GM12875 (cell line): ENCODE measurements around the gene CTNS.

Experiments used
- H3K4me3 ChIP-seq: one replicate; pipeline ENCODE4 v1.5.1; 2011; ENCODE audit warnings: low read depth, low read length, control low read depth
- CTCF ChIP-seq: IDR thresholded peaks from 2 replicates; pipeline ENCODE4 v1.5.1; 2011; ENCODE audit warnings: low read depth, mild to moderate bottlenecking, control low read depth, inconsistent platforms, low read length, moderate library complexity, borderline replicate concordance; ENCODE audit not compliant: insufficient read depth

CTNS gene

GRCh38 chr17:3657874-3658783, 21.6 kb downstream of the CTNS start:
- TF ChIP-seq CTCF, result no peak
- no peak overlapping the region for H3K4me3 ChIP-seq

- TF ChIP-seq CTCF, result no peak
- H3K4me3 ChIP-seq, result no peak overlapping the region
Observed at GRCh38 chr17:3658784-3659449, 22.4 kb downstream of the CTNS start.

- TF ChIP-seq CTCF, result no peak
- H3K4me3 ChIP-seq, result no peak overlapping the region
Observed at GRCh38 chr17:3659541-3660111, 23.1 kb downstream of the CTNS start.

GRCh38 chr17:3660311-3660891, 23.8 kb downstream of the CTNS start:
- H3K4me3 ChIP-seq, result no peak overlapping the region
- TF ChIP-seq CTCF, result no peak

- TF ChIP-seq CTCF, result no peak
- H3K4me3 ChIP-seq, result no peak overlapping the region
Observed at GRCh38 chr17:3663102-3664011, 26.8 kb downstream of the CTNS start.

DNA sequence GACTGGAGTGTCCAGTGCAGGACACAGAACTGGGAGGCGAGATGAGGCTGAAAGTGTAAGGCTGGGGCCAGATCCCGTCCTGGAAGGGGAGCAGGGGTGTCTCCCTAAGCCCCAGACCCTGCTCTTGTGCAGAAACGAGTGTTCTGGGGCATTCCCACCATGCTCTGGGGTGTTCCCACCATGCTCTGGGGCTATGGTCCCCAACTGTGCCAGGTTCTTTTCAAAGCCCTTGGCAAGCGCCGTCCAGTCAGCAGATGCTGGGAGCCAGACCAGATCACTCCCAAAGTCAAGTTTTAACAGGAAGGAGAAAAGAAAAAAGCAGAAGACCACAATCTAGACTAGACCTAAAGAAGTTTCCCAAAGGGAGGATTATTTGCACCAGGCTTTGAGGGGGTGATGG, 29.3 kb downstream of the CTNS start:
- no peak overlapping the region for H3K4me3 ChIP-seq

More for the DNA sequence above, 29.3 kb downstream of the CTNS start:
- no peak for TF ChIP-seq CTCF
